Stimulated activated CD4-positive, alpha-beta T cell treated with anti-CD3 and anti-CD28 coated beads, TNF-alpha, amount 100 ng/mL, for 48 hours (primary cell): ENCODE measurements around the gene C15orf62.
A peak's percentile ranks its signal among the peaks of the same experiment; 100 is the strongest.

Source experiments
- DNase-seq, 3 donors: peaks; one replicate each; pipeline ENCODE4 v3.0.0-alpha.2; 2020; ENCODE audit warnings: low read depth in 3 of 3

C15orf62 gene

GRCh38 chr15:40755812-40756208 lies 14.0 kb upstream of the C15orf62 start:
- no peak for DNase-seq

GRCh38 chr15:40756938-40757337 lies 12.8 kb upstream of the C15orf62 start:
- no peak for DNase-seq

- no peak for DNase-seq
These were observed 9.8 kb upstream of the C15orf62 start for GRCh38 chr15:40759961-40760360.

GRCh38 chr15:40762919-40763800 lies 6.6 kb upstream of the C15orf62 start:
- DNase-seq = peak in 1 of 3 donors; percentile 45

- DNase-seq = peak; percentile 45 to 60 (median 54)
These were observed 5.8 kb upstream of the C15orf62 start, which contains the start of gene GCHFR for GRCh38 chr15:40763801-40764628. TSS of gene GCHFR (plus strand) at chr15:40764068. CDS start at chr15:40764181, 113 bp downstream.

- no peak for DNase-seq
These were observed 5.1 kb upstream of the C15orf62 start for GRCh38 chr15:40764629-40765103.

- no peak for DNase-seq
These were observed 3.5 kb upstream of the C15orf62 start for GRCh38 chr15:40766194-40766815.

GRCh38 chr15:40766906-40767837 lies 2.6 kb upstream of the C15orf62 start:
- DNase-seq = no peak

GRCh38 chr15:40767838-40768500 lies 1.8 kb upstream of the C15orf62 start:
- no peak for DNase-seq

GRCh38 chr15:40768521-40769273 lies 1.1 kb upstream of the C15orf62 start:
- DNase-seq = no peak

- no peak for DNase-seq
These were observed 454 bp downstream of the C15orf62 start for GRCh38 chr15:40770147-40770721.

GRCh38 chr15:40771242-40771641 lies 1.5 kb downstream of the C15orf62 start:
- DNase-seq = no peak

- DNase-seq = no peak
These were observed 2.2 kb downstream of the C15orf62 start for GRCh38 chr15:40772014-40772413.

GRCh38 chr15:40773496-40773895 lies 3.7 kb downstream of the C15orf62 start:
- no peak for DNase-seq

GRCh38 chr15:40773902-40774301 lies 4.1 kb downstream of the C15orf62 start:
- no peak for DNase-seq

- no peak for DNase-seq
These were observed 5.2 kb downstream of the C15orf62 start for GRCh38 chr15:40775007-40775406.

- no peak for DNase-seq
These were observed 6.2 kb downstream of the C15orf62 start for GRCh38 chr15:40775740-40776536.

GRCh38 chr15:40776537-40777141 lies 6.9 kb downstream of the C15orf62 start:
- DNase-seq = no peak
